ENCODE results near the gene XRN1.

GRCh38 chr3:142484912-142485435 is 37.1 kb upstream of the XRN1 start:
- TF ChIP-seq CTCF (conservative IDR thresholded peaks at IDR 0.05 in 1 of 2, IDR thresholded peaks at IDR 0.05 in 1 of 2; ENCODE audit: low read depth in 1 of 2, low read length in 2 of 2) (no peak), EZH2 (IDR thresholded peaks at IDR 0.05; ENCODE audit: low read length, missing control alignments) (no peak)
